Spleen (tissue), 11 donors: Measurements from ENCODE around the gene EPS8. TPM values are rescaled to one million over a fixed set of nuclear protein-coding genes. Genes with fewer than 3 reads are reported as not detected.

ENCODE experiments used
- DNase-seq: peaks from one replicate; pipeline ENCODE4 v3.0.0-alpha.2; 2020
- H3K27ac ChIP-seq, 8 donors: fragments of 200-600 bp; sonication (generic) in 7 of 8; 1 replicate in 4 of 8; 2 replicates in 4 of 8; pipeline versions ENCODE4 v1.5.0 to v1.8.0; 2016 to 2021; ENCODE audit warnings: inconsistent platforms in 4 of 8, mild to moderate bottlenecking in 4 of 8, moderate library complexity in 1 of 8
- H3K27me3 ChIP-seq, 7 donors: fragments of 200-600 bp; sonication (generic) in 6 of 7; replicated peaks in 1 of 7; 1 replicate in 4 of 7; 2 replicates in 3 of 7; pipeline versions ENCODE4 v1.5.0 to v1.8.0; 2016 to 2021; ENCODE audit warnings: inconsistent platforms in 3 of 7, mild to moderate bottlenecking in 1 of 7
- H3K36me3 ChIP-seq, 6 donors: fragments of 200-600 bp; sonication (generic) in 5 of 6; 1 replicate in 4 of 6; 2 replicates in 2 of 6; pipeline versions ENCODE4 v1.5.0 to v1.8.0; 2016 to 2021; ENCODE audit warnings: inconsistent platforms in 2 of 6
- H3K4me1 ChIP-seq, 6 donors: fragments of 200-600 bp; sonication (generic) in 5 of 6; 1 replicate in 3 of 6; 2 replicates in 3 of 6; pipeline versions ENCODE4 v1.5.0 to v1.8.0; 2016 to 2021; ENCODE audit warnings: inconsistent platforms in 3 of 6
- H3K4me3 ChIP-seq, 8 donors: fragments of 200-600 bp; sonication (generic) in 7 of 8; 1 replicate in 4 of 8; 2 replicates in 4 of 8; pipeline versions ENCODE4 v1.5.0 to v1.8.0; 2016 to 2021; ENCODE audit warnings: inconsistent platforms in 4 of 8, mild to moderate bottlenecking in 4 of 8, moderate library complexity in 2 of 8
- H3K9me3 ChIP-seq, 8 donors: fragments of 200-600 bp; sonication (generic) in 7 of 8; 1 replicate in 4 of 8; 2 replicates in 4 of 8; pipeline versions ENCODE4 v1.5.0 to v1.8.0; 2016 to 2021; ENCODE audit warnings: inconsistent platforms in 4 of 8
- CTCF ChIP-seq, 11 experiments: fragments of 200-600 bp in 7 of 11; fragments of 450-650 bp in 4 of 11; sonication (generic) in 4 of 11; IDR thresholded peaks in 8 of 11; conservative IDR thresholded peaks in 3 of 11; 1 replicate in 7 of 11; 2 replicates in 4 of 11; pipeline versions ENCODE4 v1.4.0 to v1.8.0; 2016 to 2021; ENCODE audit warnings: antibody characterized with exemption in 11 of 11, inconsistent platforms in 4 of 11, mild to moderate bottlenecking in 1 of 11
- POLR2A ChIP-seq, 3 donors: fragments of 450-650 bp; IDR thresholded peaks; one replicate each; pipeline ENCODE4 v1.5.1; 2017; ENCODE audit warnings: antibody characterized with exemption in 3 of 3, mild to moderate bottlenecking in 1 of 3
- POLR2AphosphoS5 ChIP-seq, 3 donors: sonication (generic); formaldehyde crosslinking; IDR thresholded peaks; one replicate each; pipeline ENCODE4 v1.5.1; 2017; ENCODE audit warnings: antibody characterized with exemption in 3 of 3
- WGBS, 5 donors: extraction: QIAGEN DNeasy Blood & Tissue Kit in 3 of 5; methylation state at CpG; one replicate each; pipeline versions ENCODE4 v1.1.5 to v1.1.7; 2013 to 2018; 5-methylcytosine and 5-hydroxymethylcytosine counted together
- intact Hi-C: fragments of 100-400 bp; cut with DNase I; formaldehyde crosslinking; loops from one replicate; pipeline ENCODE4 v1.15.0; 2023; ENCODE audit warnings: low total_unique reads
- polyA plus RNA-seq, 3 donors: library from polyadenylated mRNA; stranded (reverse); fragments of 200-250 nt; gene quantifications; one replicate each; pipeline ENCODE4 v1.2.1, GENCODE V29; 2013
- total RNA-seq, 7 donors: library from RNA; depleted of rRNA in 3 of 7; stranded (reverse); fragments of >200 nt in 3 of 7; fragmentation: NEBNext Ultra II Directional in 4 of 7; extraction: Animal tissue kit (Norgen Biotek cat#: 25700) in 4 of 7; gene quantifications; one replicate each; pipeline versions ENCODE4 v1.1.0 to v1.2.1, GENCODE V29; 2016 to 2021
- donor health status: healthy with polysubstance abuse.
- donor health status: DM: no; HTN: no; CAD: no; lungs with moderate emphysema.
- donor health status: DM: no; HTN: no; CAD: no.
- donor health status: Bipolar disorder and iron deficiency.
- donor health status: healthy.
- donor health status: DM: no; HTN: no; CAD: no.
- donor health status: DM: yes; HTN: yes; CAD: no.

EPS8 gene
- total and polyA plus RNA-seq, 10 donors = 4.6 to 90.5 (median 30.9) TPM

- TF ChIP-seq POLR2A (IDR thresholded peaks at IDR 0.05) (no peak), CTCF (IDR thresholded peaks at IDR 0.05 in 8 of 11, conservative IDR thresholded peaks at IDR 0.05 in 3 of 11) (no peak), POLR2AphosphoS5 (IDR thresholded peaks at IDR 0.05) (no peak)
- no peak overlapping the region for H3K27ac ChIP-seq
- no peak overlapping the region for H3K4me3 ChIP-seq
- H3K36me3 ChIP-seq = no peaks in the 10 kb centered on the region
- DNase-seq = no peak
- H3K4me1 ChIP-seq = peaks cover 0 to 16% (median 6%) of the 10 kb centered on the region in 6 donors
- no peaks in the 10 kb centered on the region for H3K27me3 ChIP-seq
- 61 to 82% (median 66%) methylated on average over 2 of the region's 2 CpGs for WGBS, 5 donors
- no peaks in the 10 kb centered on the region for H3K9me3 ChIP-seq
- intact Hi-C loops = no loop called here
Observed at GRCh38 chr12:15716581-15716980, 72.6 kb downstream of the EPS8 start.

- H3K36me3 ChIP-seq = no peaks in the 10 kb centered on the region
- TF ChIP-seq POLR2AphosphoS5 (IDR thresholded peaks at IDR 0.05) = no peak
- TF ChIP-seq CTCF (IDR thresholded peaks at IDR 0.05 in 8 of 11, conservative IDR thresholded peaks at IDR 0.05 in 3 of 11) = no peak
- TF ChIP-seq POLR2A (IDR thresholded peaks at IDR 0.05) = no peak
- H3K4me1 ChIP-seq = peaks cover 0 to 12% (median 6%) of the 10 kb centered on the region in 6 donors
- H3K4me3 ChIP-seq = no peak overlapping the region
- WGBS, 5 donors = 86 to 91% (median 88%) methylated on average over 2 of the region's 2 CpGs
- H3K9me3 ChIP-seq = no peaks in the 10 kb centered on the region
- intact Hi-C loops = no loop called here
- H3K27ac ChIP-seq = no peak overlapping the region
- DNase-seq = no peak
- no peaks in the 10 kb centered on the region for H3K27me3 ChIP-seq
Observed at GRCh38 chr12:15714256-15714655, 74.9 kb downstream of the EPS8 start.

DNA sequence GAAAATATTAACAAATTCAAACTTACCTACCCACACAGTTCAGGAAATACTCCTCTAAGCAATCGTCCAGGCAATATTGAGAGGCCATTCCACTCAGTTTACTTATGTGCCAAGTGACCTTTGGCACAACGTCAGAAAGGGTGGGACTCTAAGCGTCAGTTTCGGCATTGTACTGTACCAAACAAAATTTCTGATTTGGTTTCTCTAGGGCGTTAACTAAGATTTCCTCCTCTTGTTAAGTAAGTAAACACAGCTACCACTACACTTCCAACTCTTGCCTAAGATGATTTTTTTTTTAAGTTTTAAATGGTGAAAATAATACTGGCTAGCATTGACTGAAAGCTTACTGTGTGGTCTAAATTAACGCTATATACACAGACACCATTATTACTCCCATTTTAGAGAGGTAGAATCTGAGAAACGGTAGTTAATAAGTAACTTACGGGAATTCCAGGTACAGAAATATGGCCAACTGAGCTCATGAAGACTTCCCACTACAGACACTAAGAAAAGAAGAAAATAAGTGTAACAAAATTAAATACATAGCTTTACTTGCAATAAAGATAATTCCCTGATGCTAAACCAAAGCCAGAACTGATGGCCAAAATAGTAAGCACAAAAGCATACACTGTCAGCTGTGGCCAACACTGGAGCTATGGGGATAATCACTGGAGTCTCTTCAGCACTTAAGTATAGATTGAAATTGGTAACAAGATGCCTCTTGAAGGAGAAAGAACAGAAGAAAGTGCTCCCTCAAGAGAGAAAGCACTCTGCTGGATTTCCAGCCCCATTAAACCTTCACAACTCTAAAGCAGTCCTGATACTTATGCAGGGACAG lies 76.1 kb downstream of the EPS8 start:
- Histone ChIP-seq H3K27ac (no peak overlapping the region), H3K4me3 (no peak overlapping the region), H3K27me3 (no peaks in the 10 kb centered on the region), H3K36me3 (no peaks in the 10 kb centered on the region), H3K9me3 (no peaks in the 10 kb centered on the region), H3K4me1 (peaks cover 0 to 4% (median 0%) of the 10 kb centered on the region in 6 donors)
- intact Hi-C loops = no loop called here
- DNase-seq = no peak
- 80 to 84% (median 82%) methylated on average over 8 of the region's 8 CpGs for WGBS, 5 donors
- TF ChIP-seq POLR2A (IDR thresholded peaks at IDR 0.05) (no peak), CTCF (IDR thresholded peaks at IDR 0.05 in 8 of 11, conservative IDR thresholded peaks at IDR 0.05 in 3 of 11) (no peak), POLR2AphosphoS5 (IDR thresholded peaks at IDR 0.05) (no peak)

- WGBS, 5 donors = 82 to 93% (median 84%) methylated on average over 1 of the region's 1 CpG
- DNase-seq = no peak
- intact Hi-C loops = no loop called here
- H3K9me3 ChIP-seq = no peaks in the 10 kb centered on the region
- H3K4me1 ChIP-seq = peaks cover 0 to 4% (median 0%) of the 10 kb centered on the region in 6 donors
- TF ChIP-seq POLR2AphosphoS5 (IDR thresholded peaks at IDR 0.05) (no peak), CTCF (IDR thresholded peaks at IDR 0.05 in 8 of 11, conservative IDR thresholded peaks at IDR 0.05 in 3 of 11) (no peak), POLR2A (IDR thresholded peaks at IDR 0.05) (no peak)
- no peaks in the 10 kb centered on the region for H3K27me3 ChIP-seq
- no peak overlapping the region for H3K4me3 ChIP-seq
- H3K36me3 ChIP-seq = no peaks in the 10 kb centered on the region
- H3K27ac ChIP-seq = no peak overlapping the region
Observed at GRCh38 chr12:15712160-15712559, 77.0 kb downstream of the EPS8 start.
